OCI-LY3 (cell line): ENCODE results near the gene IFRD2.

ENCODE experiments used
- H2AFZ ChIP-seq: fragments of 200-600, 300-600 bp; shearing (Covaris generic); 2 replicates; pipeline ENCODE4 v1.6.0; 2014; ENCODE audit warnings: antibody characterized with exemption, low read depth, low read length
- H3K27ac ChIP-seq: fragments of 200-600, 300-600 bp; sonication (generic); 2 replicates; pipeline ENCODE4 v1.5.1; 2014; ENCODE audit warnings: mild to moderate bottlenecking, low read length, moderate library complexity, mixed read lengths
- H3K27me3 ChIP-seq: fragments of 200-600, 300-600 bp; sonication (generic); 2 replicates; pipeline ENCODE4 v1.6.1; 2014; ENCODE audit warnings: low read depth, low read length, mixed read lengths
- H3K36me3 ChIP-seq: fragments of 200-600, 300-600 bp; sonication (generic); replicated peaks from 2 replicates; pipeline ENCODE3; 2014; ENCODE audit warnings: low read depth, low read length, mixed read lengths
- H3K4me1 ChIP-seq: fragments of 300-600, 200-600 bp; sonication (generic); 2 replicates; pipeline ENCODE4 v1.6.1; 2014; ENCODE audit warnings: low read length, mixed read lengths
- H3K4me2 ChIP-seq: fragments of 200-600, 300-600 bp; sonication (generic); 2 replicates; pipeline ENCODE4 v1.6.1; 2014; ENCODE audit warnings: low read length, mixed read lengths
- H3K4me3 ChIP-seq: fragments of 300-600, 200-600 bp; sonication (generic); 2 replicates; pipeline ENCODE4 v1.5.1; 2014; ENCODE audit warnings: antibody characterized with exemption, mild to moderate bottlenecking, low read length, moderate library complexity
- H3K79me2 ChIP-seq: fragments of 300-600, 200-600 bp; shearing (Covaris generic); 2 replicates; pipeline ENCODE4 v1.6.1; 2014; ENCODE audit warnings: mild to moderate bottlenecking, low read length, mixed read lengths
- H3K9ac ChIP-seq: fragments of 300-600, 200-600 bp; shearing (Covaris generic); 2 replicates; pipeline ENCODE4 v1.6.0; 2014; ENCODE audit warnings: mild to moderate bottlenecking, low read length, moderate library complexity
- H3K9me3 ChIP-seq: fragments of 200-600, 300-600 bp; shearing (Covaris generic); 2 replicates; pipeline ENCODE4 v1.6.1; 2014; ENCODE audit warnings: low read length, mixed read lengths; ENCODE audit not compliant: insufficient read depth
- H4K20me1 ChIP-seq: fragments of 200-600, 300-600 bp; sonication (generic); 2 replicates; pipeline ENCODE4 v1.6.1; 2016; ENCODE audit warnings: low read length, mixed read lengths; ENCODE audit not compliant: insufficient read depth
- EZH2phosphoT487 ChIP-seq: fragments of 200-600 bp; shearing (Covaris generic); IDR thresholded peaks from 2 replicates; pipeline ENCODE4 v1.6.1; 2018; ENCODE audit warnings: antibody characterized with exemption, mixed run types, low read depth
- TF ChIP-seq, protein P1 (sequence below): fragments of 200-600, 300-600 bp; sonication (generic); IDR thresholded peaks from 2 replicates; pipeline ENCODE4 v1.5.1; 2014; ENCODE audit warnings: antibody characterized with exemption, low read length, low read depth

IFRD2 gene

GRCh38 chr3:50265571-50265970 is 26.7 kb downstream of the IFRD2 start:
- H3K36me3 ChIP-seq = no peaks in the 10 kb centered on the region
- peaks cover 26% of the 10 kb centered on the region for H3K27me3 ChIP-seq
- no peaks in the 10 kb centered on the region for H3K79me2 ChIP-seq
- H3K9me3 ChIP-seq = no peaks in the 10 kb centered on the region
- H3K27ac ChIP-seq = no peak overlapping the region
- no peak overlapping the region for H3K9ac ChIP-seq
- peaks cover 10% of the 10 kb centered on the region for H3K4me1 ChIP-seq
- no peak overlapping the region for H3K4me3 ChIP-seq
- no peak overlapping the region for H3K4me2 ChIP-seq
- H4K20me1 ChIP-seq = no peaks in the 10 kb centered on the region
- no peak overlapping the region for H2AFZ ChIP-seq
- TF ChIP-seq EZH2phosphoT487 = no peak
- TF ChIP-seq, protein P1, sequence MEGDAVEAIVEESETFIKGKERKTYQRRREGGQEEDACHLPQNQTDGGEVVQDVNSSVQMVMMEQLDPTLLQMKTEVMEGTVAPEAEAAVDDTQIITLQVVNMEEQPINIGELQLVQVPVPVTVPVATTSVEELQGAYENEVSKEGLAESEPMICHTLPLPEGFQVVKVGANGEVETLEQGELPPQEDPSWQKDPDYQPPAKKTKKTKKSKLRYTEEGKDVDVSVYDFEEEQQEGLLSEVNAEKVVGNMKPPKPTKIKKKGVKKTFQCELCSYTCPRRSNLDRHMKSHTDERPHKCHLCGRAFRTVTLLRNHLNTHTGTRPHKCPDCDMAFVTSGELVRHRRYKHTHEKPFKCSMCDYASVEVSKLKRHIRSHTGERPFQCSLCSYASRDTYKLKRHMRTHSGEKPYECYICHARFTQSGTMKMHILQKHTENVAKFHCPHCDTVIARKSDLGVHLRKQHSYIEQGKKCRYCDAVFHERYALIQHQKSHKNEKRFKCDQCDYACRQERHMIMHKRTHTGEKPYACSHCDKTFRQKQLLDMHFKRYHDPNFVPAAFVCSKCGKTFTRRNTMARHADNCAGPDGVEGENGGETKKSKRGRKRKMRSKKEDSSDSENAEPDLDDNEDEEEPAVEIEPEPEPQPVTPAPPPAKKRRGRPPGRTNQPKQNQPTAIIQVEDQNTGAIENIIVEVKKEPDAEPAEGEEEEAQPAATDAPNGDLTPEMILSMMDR = no peak

DNA sequence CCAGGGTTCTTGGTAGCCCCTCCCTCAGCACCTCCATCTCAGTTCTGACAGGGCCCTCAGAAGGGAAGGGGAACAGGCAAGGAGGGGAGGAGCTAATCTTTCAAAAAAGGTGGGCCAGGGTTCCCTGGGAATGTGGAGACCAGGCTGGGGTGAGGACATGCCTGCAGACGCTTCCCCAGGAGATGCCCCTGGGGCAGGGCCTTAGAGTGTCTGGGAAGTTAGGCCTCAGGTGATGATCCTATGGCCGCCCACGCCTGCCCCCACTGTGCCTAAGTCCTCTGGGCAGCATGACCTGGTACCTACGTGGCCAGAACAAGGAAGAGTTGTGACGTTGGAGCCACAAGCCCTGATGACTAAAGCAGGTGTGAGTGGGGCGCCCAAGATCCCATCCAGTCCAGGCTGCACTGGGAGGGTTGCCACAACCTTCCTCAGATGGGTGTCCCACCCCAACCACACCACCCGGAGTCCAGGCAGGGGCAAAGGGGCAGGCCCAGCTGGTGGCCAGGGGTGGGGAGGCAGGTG is 27.2 kb downstream of the IFRD2 start:
- Histone ChIP-seq H3K9me3 (no peaks in the 10 kb centered on the region), H3K36me3 (no peaks in the 10 kb centered on the region), H3K9ac (no peak overlapping the region), H3K27ac (no peak overlapping the region), H4K20me1 (no peaks in the 10 kb centered on the region), H3K4me1 (peaks cover 10% of the 10 kb centered on the region), H3K4me3 (no peak overlapping the region), H2AFZ (no peak overlapping the region), H3K79me2 (no peaks in the 10 kb centered on the region), H3K4me2 (no peak overlapping the region), H3K27me3 (peaks cover 26% of the 10 kb centered on the region)
- no peak for TF ChIP-seq EZH2phosphoT487
- TF ChIP-seq, protein P1 = no peak

GRCh38 chr3:50264383-50264963 is 27.8 kb downstream of the IFRD2 start:
- Histone ChIP-seq H3K4me3 (no peak overlapping the region), H3K9ac (no peak overlapping the region), H3K79me2 (no peaks in the 10 kb centered on the region), H3K4me2 (no peak overlapping the region), H3K27ac (no peak overlapping the region), H3K9me3 (no peaks in the 10 kb centered on the region), H4K20me1 (no peaks in the 10 kb centered on the region), H3K27me3 (peaks cover 26% of the 10 kb centered on the region), H2AFZ (no peak overlapping the region), H3K4me1 (peaks cover 13% of the 10 kb centered on the region), H3K36me3 (no peaks in the 10 kb centered on the region)
- no peak for TF ChIP-seq EZH2phosphoT487
- TF ChIP-seq, protein P1 = no peak

DNA sequence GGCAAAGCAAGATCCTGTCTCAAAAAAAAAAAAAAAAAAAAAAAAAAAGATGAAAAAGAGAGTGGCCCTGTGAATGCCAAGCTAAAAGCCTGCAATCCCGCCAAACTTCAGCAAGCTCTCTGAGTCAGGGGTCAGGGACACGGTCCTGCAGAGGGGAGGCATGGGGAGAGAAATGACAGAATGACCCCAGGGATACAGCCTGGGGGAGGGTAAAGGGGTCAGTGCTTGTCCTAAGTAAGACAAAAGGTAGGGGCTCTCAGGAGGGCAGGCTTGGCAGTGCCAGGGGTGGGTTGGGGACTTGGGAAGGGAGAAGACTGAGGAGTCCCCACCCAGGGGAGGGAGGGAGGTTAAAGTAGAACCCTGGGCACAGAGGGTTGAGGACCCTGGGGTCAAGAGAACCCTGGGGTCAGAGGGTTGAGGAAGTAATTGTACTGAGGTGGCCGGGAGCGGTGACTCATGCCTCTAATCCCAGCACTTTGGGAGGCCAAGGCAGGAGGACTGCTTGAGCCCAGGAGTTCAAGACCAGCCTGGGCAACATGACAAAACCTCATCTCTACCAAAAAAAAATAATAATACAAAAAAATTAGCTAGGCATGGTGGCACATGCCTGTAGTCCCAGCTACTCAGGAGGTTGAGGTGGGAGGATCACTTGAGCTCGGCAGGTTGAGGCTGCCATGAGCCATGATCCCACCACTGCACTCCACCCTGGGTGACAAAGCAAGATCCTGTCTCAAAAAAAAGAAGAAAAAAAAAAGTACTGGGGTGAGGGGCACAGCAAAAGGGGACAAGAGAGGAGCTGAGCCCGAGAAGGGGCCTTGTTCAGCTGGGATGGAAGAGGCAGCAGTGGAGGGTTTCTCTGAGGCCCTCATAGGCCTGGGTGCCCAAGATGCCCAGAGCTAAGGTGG is 28.5 kb downstream of the IFRD2 start:
- Histone ChIP-seq H3K27ac (no peak overlapping the region), H2AFZ (no peak overlapping the region), H3K4me1 (peaks cover 13% of the 10 kb centered on the region), H3K9ac (no peak overlapping the region), H3K4me3 (no peak overlapping the region), H3K27me3 (peaks cover 25% of the 10 kb centered on the region), H3K4me2 (no peak overlapping the region), H3K36me3 (peaks cover 5% of the 10 kb centered on the region), H3K79me2 (no peaks in the 10 kb centered on the region), H4K20me1 (no peaks in the 10 kb centered on the region), H3K9me3 (no peaks in the 10 kb centered on the region)
- TF ChIP-seq, protein P1 = no peak
- no peak for TF ChIP-seq EZH2phosphoT487
